SKM-1 treated with dmso at 0.1 percent for 144 hours (cell line): ENCODE data around the gene ACTN3.
"Not testable (repeated sequence)": the region's sequence is repeated elsewhere in the genome, so short reads cannot be mapped to it uniquely, and the experiment has no call there.

Experiments used
- DNase-seq: peaks from one replicate; lab custom pipeline; 2025; ENCODE audit not compliant: unreplicated experiment; lab: John Stamatoyannopoulos, UW

ACTN3 gene

GRCh38 chr11:66595245-66595904 is 48.7 kb downstream of the ACTN3 start:
- peak; percentile 49 for DNase-seq

DNA sequence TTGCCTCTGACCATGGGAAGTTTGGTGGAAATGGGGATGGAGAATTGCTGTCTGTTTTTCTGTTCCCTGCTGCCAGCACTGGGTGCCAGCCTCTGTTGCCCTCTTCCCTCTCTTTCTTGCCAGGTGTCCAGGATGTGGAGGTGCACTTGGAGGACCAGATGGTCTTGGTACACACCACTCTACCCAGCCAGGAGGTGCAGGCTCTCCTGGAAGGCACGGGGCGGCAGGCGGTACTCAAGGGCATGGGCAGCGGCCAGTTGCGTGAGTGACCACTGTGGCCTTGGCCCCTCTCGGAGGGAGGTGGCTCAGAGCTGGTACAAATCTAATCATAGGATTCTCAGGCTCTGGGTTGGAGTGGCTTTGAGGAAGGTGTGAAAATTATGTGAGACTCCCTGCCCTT is 52.3 kb downstream of the ACTN3 start:
- DNase-seq: no peak

DNA sequence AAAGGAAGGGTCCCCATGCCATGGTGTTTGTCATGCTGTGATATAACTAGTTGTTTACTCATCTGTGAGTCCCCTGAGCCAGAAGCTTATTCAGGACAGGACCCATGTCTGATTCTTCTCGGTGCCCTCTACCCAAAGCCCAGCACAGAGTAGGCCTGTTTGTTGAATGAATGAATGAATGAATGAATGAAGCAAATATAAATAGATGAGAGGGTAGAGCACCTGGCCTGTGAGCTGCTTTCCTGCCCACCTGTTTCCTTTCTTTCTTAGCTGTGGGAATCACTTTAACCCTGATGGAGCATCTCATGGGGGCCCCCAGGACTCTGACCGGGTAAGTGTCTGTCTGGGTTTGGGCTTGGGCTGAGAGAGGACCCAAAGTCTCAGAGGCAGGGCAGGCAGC is 53.5 kb downstream of the ACTN3 start:
- no peak for DNase-seq

GRCh38 chr11:66600631-66601233 is 54.0 kb downstream of the ACTN3 start:
- DNase-seq: peak; percentile 24

DNA sequence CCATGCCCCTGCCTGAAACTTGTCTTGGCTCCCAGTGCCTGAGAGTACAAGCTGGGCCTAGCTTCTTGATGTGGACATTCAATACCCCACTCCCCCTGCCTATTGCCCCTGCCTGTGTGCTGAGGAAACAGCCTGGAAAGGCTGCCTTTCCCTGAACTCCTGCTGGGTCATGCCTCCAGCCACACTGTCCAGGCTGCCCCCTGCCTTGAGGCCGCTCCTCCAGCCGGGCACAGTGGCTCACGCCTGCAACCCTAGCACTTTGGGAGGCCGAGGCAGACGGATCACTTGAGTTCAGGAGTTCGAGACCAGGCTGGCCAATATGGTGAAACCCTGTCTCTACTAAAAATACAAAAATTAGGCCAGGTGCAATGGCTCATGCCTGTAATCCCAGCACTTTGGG is 56.4 kb downstream of the ACTN3 start:
- no peak for DNase-seq

DNA sequence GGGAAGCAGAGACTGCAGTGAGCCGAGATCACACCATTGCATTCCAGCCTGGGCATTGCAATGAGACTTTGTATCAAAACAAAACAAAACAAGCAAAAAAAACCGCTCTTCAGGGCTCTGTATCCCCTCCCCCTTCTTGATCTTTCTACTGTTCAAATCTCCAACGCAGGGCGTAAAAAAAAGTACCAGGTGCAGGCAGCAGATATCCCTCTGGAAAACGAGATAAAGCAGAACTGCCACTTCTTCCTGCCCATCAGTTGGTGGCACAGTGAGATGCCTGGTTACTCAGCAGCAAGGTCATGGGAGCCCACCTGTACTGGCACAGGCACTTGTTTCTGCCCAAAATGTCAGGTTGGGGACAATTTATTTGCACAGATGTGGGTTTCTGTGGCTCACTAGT is 57.5 kb downstream of the ACTN3 start:
- DNase-seq: no peak

- DNase-seq: not testable (repeated sequence)
Measured at GRCh38 chr11:66606608-66607007, 59.9 kb downstream of the ACTN3 start.

DNA sequence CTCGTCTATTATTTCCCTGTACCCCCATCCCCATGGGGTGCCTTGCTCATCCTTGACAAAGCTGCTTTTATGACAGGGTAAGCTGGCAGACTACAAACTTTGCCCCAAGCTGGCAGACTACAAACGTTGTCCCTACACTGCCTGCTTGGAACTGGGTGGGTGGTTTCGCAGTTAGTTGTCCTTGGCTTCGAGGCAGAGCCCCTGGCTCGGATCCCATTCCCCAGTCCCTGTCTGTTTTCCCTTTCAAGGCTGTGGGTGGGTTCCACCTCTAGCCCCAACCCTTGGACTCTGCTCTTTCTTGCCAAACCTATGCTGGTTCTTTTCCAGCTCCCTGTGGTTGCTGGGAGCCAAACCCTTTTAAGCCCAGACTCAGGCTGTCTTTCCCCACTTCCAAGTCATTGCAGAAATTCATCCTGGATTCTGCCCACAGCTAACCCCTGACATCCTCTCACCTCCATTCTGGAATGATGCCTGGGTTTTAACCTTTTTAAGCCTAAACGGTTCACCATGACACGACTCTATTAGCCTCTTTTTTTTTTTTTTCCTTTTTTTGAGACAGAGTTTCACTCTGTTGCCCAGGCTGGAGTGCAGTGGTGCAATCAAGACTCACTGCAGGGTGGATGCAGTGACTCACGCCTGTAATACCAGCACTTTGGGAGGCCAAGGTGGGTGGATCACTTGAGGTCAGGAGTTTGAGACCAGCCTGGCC is 60.6 kb downstream of the ACTN3 start:
- DNase-seq: no peak

GRCh38 chr11:66609721-66610617 is 63.3 kb downstream of the ACTN3 start:
- DNase-seq: no peak

GRCh38 chr11:66612458-66612857 is 65.8 kb downstream of the ACTN3 start:
- no peak for DNase-seq
